Neural cell (in vitro differentiated cells): ENCODE results near the gene MCTP2. TPM values are rescaled to one million over a fixed set of nuclear protein-coding genes. Genes with fewer than 3 reads are reported as not detected.

Experiments
- H2AFZ ChIP-seq: fragments of 200-600, 300-800 bp; sonication (generic), shearing (Covaris generic); 2 replicates; pipeline ENCODE4 v1.6.0; 2014; ENCODE audit warnings: low read depth, mild to moderate bottlenecking, antibody characterized with exemption, low read length, moderate library complexity
- H3F3A ChIP-seq: fragments of 200-600 bp; shearing (Covaris generic); 2 replicates; pipeline ENCODE4 v1.6.1; 2016; ENCODE audit warnings: mild to moderate bottlenecking, moderate library complexity, mixed read lengths, antibody characterized with exemption, low read length; ENCODE audit not compliant: insufficient read depth, poor library complexity, severe bottlenecking
- H3K27ac ChIP-seq: fragments of 200-600, 300-800 bp; sonication (generic), shearing (Covaris generic); 2 replicates; pipeline ENCODE4 v1.5.1; 2014; ENCODE audit warnings: mild to moderate bottlenecking, low read length, moderate library complexity
- H3K27me3 ChIP-seq: fragments of 300-800, 200-600 bp; sonication (generic), shearing (Covaris generic); 2 replicates; pipeline ENCODE4 v1.6.0; 2014; ENCODE audit warnings: mild to moderate bottlenecking, low read depth, low read length, moderate library complexity; ENCODE audit not compliant: insufficient read depth
- H3K36me3 ChIP-seq: fragments of 300-800, 200-600 bp; sonication (generic), shearing (Covaris generic); 2 replicates; pipeline ENCODE4 v1.5.1; 2014; ENCODE audit warnings: mild to moderate bottlenecking, antibody characterized with exemption, low read length, moderate library complexity; ENCODE audit not compliant: insufficient read depth
- H3K4me2 ChIP-seq: fragments of 300-800, 200-600 bp; sonication (generic), shearing (Covaris generic); 2 replicates; pipeline ENCODE4 v1.6.0; 2014; ENCODE audit warnings: mild to moderate bottlenecking, low read length
- H3K4me3 ChIP-seq: fragments of 300-800, 200-600 bp; sonication (generic), shearing (Covaris generic); 2 replicates; pipeline ENCODE4 v1.5.1; 2014; ENCODE audit warnings: mild to moderate bottlenecking, low read length, moderate library complexity
- H3K79me2 ChIP-seq: fragments of 200-600 bp; shearing (Covaris generic); replicated peaks from 2 replicates; pipeline ENCODE4 v1.6.0; 2014; ENCODE audit warnings: mild to moderate bottlenecking, low read length, moderate library complexity; ENCODE audit not compliant: insufficient read depth
- H3K9ac ChIP-seq: fragments of 300-800, 200-600 bp; sonication (generic), shearing (Covaris generic); 2 replicates; pipeline ENCODE4 v1.6.1; 2016; ENCODE audit warnings: mild to moderate bottlenecking, low read length, mixed read lengths
- H3K9me2 ChIP-seq: fragments of 200-600 bp; shearing (Covaris generic); 2 replicates; pipeline ENCODE4 v1.6.1; 2016; ENCODE audit warnings: mild to moderate bottlenecking, low read length, mixed read lengths; ENCODE audit not compliant: insufficient read depth
- H3K9me3 ChIP-seq: fragments of 200-600, 300-800 bp; sonication (generic), shearing (Covaris generic); 2 replicates; pipeline ENCODE4 v1.6.1; 2016; ENCODE audit warnings: mild to moderate bottlenecking, mixed run types, low read length, moderate library complexity, mixed read lengths
- H4K20me1 ChIP-seq: fragments of 200-600 bp; shearing (Covaris generic); 2 replicates; pipeline ENCODE4 v1.6.1; 2016; ENCODE audit warnings: mild to moderate bottlenecking, mixed run types; ENCODE audit not compliant: insufficient read depth
- EP300 ChIP-seq: fragments of 450-650 bp; conservative IDR thresholded peaks from 2 replicates; pipeline ENCODE4 v1.6.1; 2014; ENCODE audit warnings: antibody characterized with exemption, mild to moderate bottlenecking, moderate library complexity; ENCODE audit not compliant: poor library complexity, severe bottlenecking
- EZH2 ChIP-seq: fragments of 200-600, 300-800 bp; shearing (Covaris generic), sonication (generic); IDR thresholded peaks from 2 replicates; pipeline ENCODE4 v1.6.1; 2014; ENCODE audit warnings: antibody characterized with exemption, low read length, borderline replicate concordance, mild to moderate bottlenecking; ENCODE audit not compliant: insufficient read depth, poor library complexity, severe bottlenecking
- MXI1 ChIP-seq: fragments of 450-650 bp; conservative IDR thresholded peaks from 2 replicates; pipeline ENCODE4 v1.6.1; 2014; ENCODE audit warnings: antibody characterized with exemption, mild to moderate bottlenecking; ENCODE audit not compliant: poor library complexity, severe bottlenecking
- POLR2AphosphoS5 ChIP-seq: IDR thresholded peaks from 2 replicates; pipeline ENCODE4 v1.6.1; 2012
- RAD21 ChIP-seq: fragments of 450-650 bp; conservative IDR thresholded peaks from 2 replicates; pipeline ENCODE4 v1.6.1; 2014; ENCODE audit warnings: antibody characterized with exemption, mild to moderate bottlenecking, moderate library complexity
- SMC3 ChIP-seq: fragments of 450-650 bp; conservative IDR thresholded peaks from 2 replicates; pipeline ENCODE4 v1.6.1; 2014; ENCODE audit warnings: antibody characterized with exemption, mild to moderate bottlenecking, moderate library complexity; ENCODE audit not compliant: poor library complexity
- TAF1 ChIP-seq: IDR thresholded peaks from 2 replicates; pipeline ENCODE4 v1.6.1; 2012; ENCODE audit warnings: low read depth
- polyA plus RNA-seq: library from polyadenylated mRNA; depleted of rRNA; stranded (reverse); fragments of >200 nt; gene quantifications from 2 replicates; pipeline ENCODE4 v1.2.3, GENCODE V29; 2014
- TF ChIP-seq, protein P1 (sequence below): fragments of 450-650 bp; IDR thresholded peaks from 2 replicates; pipeline ENCODE4 v1.5.1; 2014; ENCODE audit warnings: antibody characterized with exemption, mild to moderate bottlenecking, moderate library complexity; ENCODE audit not compliant: poor library complexity, severe bottlenecking
- TF ChIP-seq, protein P2 (sequence below): IDR thresholded peaks from 2 replicates; pipeline ENCODE4 v1.6.1; 2012; ENCODE audit warnings: borderline replicate concordance

MCTP2 gene
- polyA plus RNA-seq, 1 donor from 2014 or later: not detected

DNA sequence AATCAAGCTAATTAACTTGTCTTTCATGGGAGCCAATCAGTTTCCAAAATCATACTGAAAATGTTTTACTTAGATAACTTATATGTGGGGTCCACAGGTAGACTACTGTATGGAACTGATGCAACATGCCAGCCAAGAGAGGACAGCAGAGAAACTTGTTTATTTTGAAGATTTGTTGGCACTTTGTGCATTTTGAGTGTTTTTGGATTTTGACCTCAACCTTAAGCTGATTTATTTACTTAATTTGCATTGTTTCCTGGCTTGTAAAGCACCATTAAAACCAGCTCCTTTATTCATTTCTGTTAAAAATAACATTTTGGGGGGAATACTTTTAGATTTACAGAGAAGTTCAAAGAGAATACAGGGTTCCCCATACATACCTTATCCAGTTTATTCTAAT, 166.6 kb downstream of the MCTP2 start:
- no peak overlapping the region for H2AFZ ChIP-seq
- H4K20me1 ChIP-seq: no peaks in the 10 kb centered on the region
- no peaks in the 10 kb centered on the region for H3K9me2 ChIP-seq
- H3F3A ChIP-seq: no peaks in the 10 kb centered on the region
- no peak overlapping the region for H3K4me3 ChIP-seq
- no peak overlapping the region for H3K9ac ChIP-seq
- TF ChIP-seq EP300 (no peak), EZH2 (no peak), POLR2AphosphoS5 (no peak), TAF1 (no peak), RAD21 (no peak), MXI1 (no peak), SMC3 (no peak)
- TF ChIP-seq, protein P1, sequence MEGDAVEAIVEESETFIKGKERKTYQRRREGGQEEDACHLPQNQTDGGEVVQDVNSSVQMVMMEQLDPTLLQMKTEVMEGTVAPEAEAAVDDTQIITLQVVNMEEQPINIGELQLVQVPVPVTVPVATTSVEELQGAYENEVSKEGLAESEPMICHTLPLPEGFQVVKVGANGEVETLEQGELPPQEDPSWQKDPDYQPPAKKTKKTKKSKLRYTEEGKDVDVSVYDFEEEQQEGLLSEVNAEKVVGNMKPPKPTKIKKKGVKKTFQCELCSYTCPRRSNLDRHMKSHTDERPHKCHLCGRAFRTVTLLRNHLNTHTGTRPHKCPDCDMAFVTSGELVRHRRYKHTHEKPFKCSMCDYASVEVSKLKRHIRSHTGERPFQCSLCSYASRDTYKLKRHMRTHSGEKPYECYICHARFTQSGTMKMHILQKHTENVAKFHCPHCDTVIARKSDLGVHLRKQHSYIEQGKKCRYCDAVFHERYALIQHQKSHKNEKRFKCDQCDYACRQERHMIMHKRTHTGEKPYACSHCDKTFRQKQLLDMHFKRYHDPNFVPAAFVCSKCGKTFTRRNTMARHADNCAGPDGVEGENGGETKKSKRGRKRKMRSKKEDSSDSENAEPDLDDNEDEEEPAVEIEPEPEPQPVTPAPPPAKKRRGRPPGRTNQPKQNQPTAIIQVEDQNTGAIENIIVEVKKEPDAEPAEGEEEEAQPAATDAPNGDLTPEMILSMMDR: no peak
- TF ChIP-seq, protein P2, sequence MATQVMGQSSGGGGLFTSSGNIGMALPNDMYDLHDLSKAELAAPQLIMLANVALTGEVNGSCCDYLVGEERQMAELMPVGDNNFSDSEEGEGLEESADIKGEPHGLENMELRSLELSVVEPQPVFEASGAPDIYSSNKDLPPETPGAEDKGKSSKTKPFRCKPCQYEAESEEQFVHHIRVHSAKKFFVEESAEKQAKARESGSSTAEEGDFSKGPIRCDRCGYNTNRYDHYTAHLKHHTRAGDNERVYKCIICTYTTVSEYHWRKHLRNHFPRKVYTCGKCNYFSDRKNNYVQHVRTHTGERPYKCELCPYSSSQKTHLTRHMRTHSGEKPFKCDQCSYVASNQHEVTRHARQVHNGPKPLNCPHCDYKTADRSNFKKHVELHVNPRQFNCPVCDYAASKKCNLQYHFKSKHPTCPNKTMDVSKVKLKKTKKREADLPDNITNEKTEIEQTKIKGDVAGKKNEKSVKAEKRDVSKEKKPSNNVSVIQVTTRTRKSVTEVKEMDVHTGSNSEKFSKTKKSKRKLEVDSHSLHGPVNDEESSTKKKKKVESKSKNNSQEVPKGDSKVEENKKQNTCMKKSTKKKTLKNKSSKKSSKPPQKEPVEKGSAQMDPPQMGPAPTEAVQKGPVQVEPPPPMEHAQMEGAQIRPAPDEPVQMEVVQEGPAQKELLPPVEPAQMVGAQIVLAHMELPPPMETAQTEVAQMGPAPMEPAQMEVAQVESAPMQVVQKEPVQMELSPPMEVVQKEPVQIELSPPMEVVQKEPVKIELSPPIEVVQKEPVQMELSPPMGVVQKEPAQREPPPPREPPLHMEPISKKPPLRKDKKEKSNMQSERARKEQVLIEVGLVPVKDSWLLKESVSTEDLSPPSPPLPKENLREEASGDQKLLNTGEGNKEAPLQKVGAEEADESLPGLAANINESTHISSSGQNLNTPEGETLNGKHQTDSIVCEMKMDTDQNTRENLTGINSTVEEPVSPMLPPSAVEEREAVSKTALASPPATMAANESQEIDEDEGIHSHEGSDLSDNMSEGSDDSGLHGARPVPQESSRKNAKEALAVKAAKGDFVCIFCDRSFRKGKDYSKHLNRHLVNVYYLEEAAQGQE: no peak
- no peak overlapping the region for H3K4me2 ChIP-seq
- no peaks in the 10 kb centered on the region for H3K79me2 ChIP-seq
- H3K27ac ChIP-seq: no peak overlapping the region
- no peaks in the 10 kb centered on the region for H3K27me3 ChIP-seq
- H3K36me3 ChIP-seq: no peaks in the 10 kb centered on the region
- no peaks in the 10 kb centered on the region for H3K9me3 ChIP-seq

DNA sequence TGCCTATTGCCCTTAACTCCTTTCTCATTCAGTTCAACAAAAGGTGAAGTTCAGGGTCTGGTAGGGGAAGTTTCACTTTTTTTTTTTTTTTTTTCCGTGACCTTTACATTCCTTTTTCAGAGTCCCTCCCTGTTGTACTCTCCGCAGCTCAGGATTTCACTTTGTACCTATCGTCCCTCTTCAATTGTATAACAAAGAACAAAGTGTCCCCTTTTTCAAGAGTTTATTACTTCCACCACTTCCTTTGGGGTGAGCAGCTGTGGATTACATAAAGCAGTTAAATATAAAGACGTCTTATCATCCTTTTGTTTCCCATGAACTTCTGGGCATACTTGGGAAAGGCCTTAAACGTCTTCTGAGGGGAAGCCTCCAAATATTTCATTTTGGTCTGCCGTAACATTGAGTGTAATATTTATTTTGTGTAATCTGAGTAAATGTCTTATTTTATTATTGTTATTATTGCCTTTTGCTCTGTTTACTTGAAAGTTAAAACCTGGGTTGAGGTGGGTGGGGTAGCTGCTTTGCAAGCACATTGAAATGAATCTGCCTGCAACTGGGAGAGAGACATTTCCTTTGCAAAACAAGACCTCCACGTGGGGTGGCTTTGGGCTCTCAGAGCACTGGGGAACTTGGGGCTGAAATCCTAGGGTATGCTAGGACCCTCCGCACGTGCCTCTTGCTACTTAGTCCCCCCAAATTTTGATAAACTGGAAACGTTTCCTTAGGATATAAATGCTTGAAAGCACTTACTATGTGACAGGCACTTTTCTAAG, 169.4 kb downstream of the MCTP2 start:
- no peak overlapping the region for H2AFZ ChIP-seq
- no peak overlapping the region for H3K27ac ChIP-seq
- H3K9ac ChIP-seq: no peak overlapping the region
- no peaks in the 10 kb centered on the region for H3K79me2 ChIP-seq
- no peaks in the 10 kb centered on the region for H3K9me3 ChIP-seq
- no peak overlapping the region for H3K4me3 ChIP-seq
- no peaks in the 10 kb centered on the region for H4K20me1 ChIP-seq
- H3K9me2 ChIP-seq: no peaks in the 10 kb centered on the region
- H3K4me2 ChIP-seq: no peak overlapping the region
- H3F3A ChIP-seq: no peaks in the 10 kb centered on the region
- TF ChIP-seq, protein P1: no peak
- TF ChIP-seq MXI1 (no peak), RAD21 (no peak), EZH2 (no peak)
- no peaks in the 10 kb centered on the region for H3K27me3 ChIP-seq
- H3K36me3 ChIP-seq: no peaks in the 10 kb centered on the region
